Measurements from ENCODE around the gene RAD50. TPM values are rescaled to one million over a fixed set of nuclear protein-coding genes. Genes with fewer than 3 reads are reported as not detected.
"Not testable (repeated sequence)": the region's sequence is repeated elsewhere in the genome, so short reads cannot be mapped to it uniquely, and the experiment has no call there.

RAD50 gene
- 33.2 TPM for total RNA-seq
- long read RNA-seq, partial matches to known transcripts: 39 of 45 reads
- long read RNA-seq, other reads (novel, unspliced or antisense): 6 of 45 reads

GRCh38 chr5:132556763-132557477 is at the start of gene RAD50:
Gene RAD50, plus strand, starts transcription at chr5:132556977. Its CDS starts 348 bp downstream, at chr5:132557325.
- no peak for TF ChIP-seq CTCF (IDR thresholded peaks at IDR 0.05)
- ATAC-seq: peak; percentile 99 to 100

GRCh38 chr5:132510076-132510475 is 46.7 kb upstream of the RAD50 start:
- no peak overlapping the region for H3K27ac ChIP-seq
- H3K36me3 ChIP-seq: no peaks in the 10 kb centered on the region
- H3K27me3 ChIP-seq (ENCODE audit: low read depth): no peaks in the 10 kb centered on the region
- H3K4me1 ChIP-seq: peaks cover 14% of the 10 kb centered on the region
- no peak for DNase-seq
- H3K9me3 ChIP-seq: no peaks in the 10 kb centered on the region
- H3K4me3 ChIP-seq: no peak overlapping the region
- no peak for TF ChIP-seq CTCF (IDR thresholded peaks at IDR 0.05)
- intact Hi-C loops (cut with DNase I): no loop called here
- no peak for ATAC-seq

More at GRCh38 chr5:132556763-132557477, at the start of gene RAD50:
- H3K4me1 ChIP-seq: peaks cover 23% of the 10 kb centered on the region
- H3K27me3 ChIP-seq (ENCODE audit: low read depth): no peaks in the 10 kb centered on the region
- intact Hi-C loops (cut with DNase I): no loop called here
- H3K27ac ChIP-seq: peak within 1 kb of the TSS; percentile 87
- H3K9me3 ChIP-seq: no peaks in the 10 kb centered on the region
- H3K4me3 ChIP-seq: peak within 1 kb of the TSS; percentile 86
- H3K36me3 ChIP-seq: peaks cover 18% of the 10 kb centered on the region
- peak; percentile 97 for DNase-seq

GRCh38 chr5:132513618-132514336 is 43.0 kb upstream of the RAD50 start:
- ATAC-seq: not testable (repeated sequence)

GRCh38 chr5:132522067-132522466 is 34.7 kb upstream of the RAD50 start:
- H3K4me1 ChIP-seq; H3K9me3 ChIP-seq; H3K27ac ChIP-seq; DNase-seq; intact Hi-C loops (cut with DNase I); ATAC-seq; H3K36me3 ChIP-seq; H3K27me3 ChIP-seq (ENCODE audit: low read depth); H3K4me3 ChIP-seq: not testable (repeated sequence)

More at GRCh38 chr5:132513618-132514336, 43.0 kb upstream of the RAD50 start:
- H3K36me3 ChIP-seq; H3K4me1 ChIP-seq; H3K9me3 ChIP-seq; H3K27me3 ChIP-seq (ENCODE audit: low read depth); H3K27ac ChIP-seq; H3K4me3 ChIP-seq; intact Hi-C loops (cut with DNase I); DNase-seq: not testable (repeated sequence)

- H3K36me3 ChIP-seq; DNase-seq; intact Hi-C loops (cut with DNase I); H3K4me1 ChIP-seq; H3K27me3 ChIP-seq (ENCODE audit: low read depth); H3K9me3 ChIP-seq; H3K27ac ChIP-seq; ATAC-seq; H3K4me3 ChIP-seq: not testable (repeated sequence)
These were observed 31.9 kb upstream of the RAD50 start for GRCh38 chr5:132524877-132525276.

GRCh38 chr5:132525299-132525724 is 31.5 kb upstream of the RAD50 start:
- no peak for DNase-seq
- no peaks in the 10 kb centered on the region for H3K27me3 ChIP-seq (ENCODE audit: low read depth)
- no peak overlapping the region for H3K27ac ChIP-seq
- no peak for ATAC-seq
- no peaks in the 10 kb centered on the region for H3K36me3 ChIP-seq
- H3K9me3 ChIP-seq: peaks cover 5% of the 10 kb centered on the region
- no peak for TF ChIP-seq CTCF (IDR thresholded peaks at IDR 0.05)
- no peaks in the 10 kb centered on the region for H3K4me1 ChIP-seq
- intact Hi-C loops (cut with DNase I): no loop called here
- no peak overlapping the region for H3K4me3 ChIP-seq
